Measurements from ENCODE around the gene TMEM131.

Gene TMEM131

GRCh38 chr2:97758131-97758705, 237.5 kb downstream of the TMEM131 start:
- Histone ChIP-seq H3K27ac (no peak overlapping the region), H3K4me3 (ENCODE audit: low read depth, low read length) (no peak overlapping the region), H3K36me3 (peaks cover 68% of the 10 kb centered on the region), H3K27me3 (ENCODE audit: insufficient read depth, low read depth, severe bottlenecking) (no peaks in the 10 kb centered on the region), H3K9me3 (ENCODE audit: severe bottlenecking) (no peaks in the 10 kb centered on the region)
- DNase-seq: no peak
- no peak for TF ChIP-seq CTCF (IDR thresholded peaks at IDR 0.05; ENCODE audit: low read depth, low read length)

- Histone ChIP-seq H3K9me3 (ENCODE audit: severe bottlenecking) (no peaks in the 10 kb centered on the region), H3K27me3 (ENCODE audit: insufficient read depth, low read depth, severe bottlenecking) (no peaks in the 10 kb centered on the region), H3K4me3 (ENCODE audit: low read depth, low read length) (no peak overlapping the region), H3K36me3 (peaks cover 64% of the 10 kb centered on the region), H3K27ac (no peak overlapping the region)
- no peak for DNase-seq
- no peak for TF ChIP-seq CTCF (IDR thresholded peaks at IDR 0.05; ENCODE audit: low read depth, low read length)
Observed at GRCh38 chr2:97757062-97757461, 238.7 kb downstream of the TMEM131 start.

GRCh38 chr2:97755491-97755890, 240.3 kb downstream of the TMEM131 start:
- Histone ChIP-seq H3K9me3 (ENCODE audit: severe bottlenecking) (no peaks in the 10 kb centered on the region), H3K4me3 (ENCODE audit: low read depth, low read length) (no peak overlapping the region), H3K27me3 (ENCODE audit: insufficient read depth, low read depth, severe bottlenecking) (no peaks in the 10 kb centered on the region), H3K27ac (no peak overlapping the region), H3K36me3 (peaks cover 58% of the 10 kb centered on the region)
- DNase-seq: no peak
- TF ChIP-seq CTCF (IDR thresholded peaks at IDR 0.05; ENCODE audit: low read depth, low read length): no peak

GRCh38 chr2:97754690-97755346, 240.9 kb downstream of the TMEM131 start:
- Histone ChIP-seq H3K36me3 (peaks cover 51% of the 10 kb centered on the region), H3K9me3 (ENCODE audit: severe bottlenecking) (no peaks in the 10 kb centered on the region), H3K27me3 (ENCODE audit: insufficient read depth, low read depth, severe bottlenecking) (no peaks in the 10 kb centered on the region), H3K27ac (no peak overlapping the region), H3K4me3 (ENCODE audit: low read depth, low read length) (no peak overlapping the region)
- no peak for TF ChIP-seq CTCF (IDR thresholded peaks at IDR 0.05; ENCODE audit: low read depth, low read length)
- no peak for DNase-seq

GRCh38 chr2:97752342-97753334, 243.1 kb downstream of the TMEM131 start:
- H3K36me3 ChIP-seq: peaks cover 32% of the 10 kb centered on the region
- no peak for DNase-seq
- H3K9me3 ChIP-seq (ENCODE audit: severe bottlenecking): no peaks in the 10 kb centered on the region
- H3K4me3 ChIP-seq (ENCODE audit: low read depth, low read length): no peak overlapping the region
- no peak for TF ChIP-seq CTCF (IDR thresholded peaks at IDR 0.05; ENCODE audit: low read depth, low read length)
- no peak overlapping the region for H3K27ac ChIP-seq
- no peaks in the 10 kb centered on the region for H3K27me3 ChIP-seq (ENCODE audit: insufficient read depth, low read depth, severe bottlenecking)
